ENCODE data around the gene GLIPR1L2. TPM values are rescaled to one million over a fixed set of nuclear protein-coding genes. Genes with fewer than 3 reads are reported as not detected.
"Not testable (repeated sequence)": the region's sequence is repeated elsewhere in the genome, so short reads cannot be mapped to it uniquely, and the experiment has no call there.

The GLIPR1L2 gene
- total and polyA plus RNA-seq, 9 donors, result 0.60 to 5.2 (median 2.0) TPM

DNA sequence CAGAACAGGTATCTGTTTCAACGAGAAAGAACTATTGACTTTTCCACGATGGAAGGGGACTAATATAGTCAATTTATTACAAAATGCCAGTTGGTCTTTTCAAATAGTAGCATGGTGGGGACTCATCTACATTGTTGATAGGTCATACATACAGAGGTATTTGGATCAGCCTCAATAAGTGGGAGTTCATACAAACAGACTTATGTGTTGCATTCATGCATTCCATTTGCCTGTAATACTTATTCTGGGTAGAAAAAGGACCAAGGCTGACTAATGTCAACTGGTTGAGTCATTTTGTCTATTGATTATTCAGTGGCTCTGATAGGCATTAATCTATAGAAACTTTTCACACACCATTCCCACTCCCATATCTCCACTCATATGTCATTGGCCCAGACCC, 48.2 kb downstream of the GLIPR1L2 start:
- no peaks in the 10 kb centered on the region for H3K9me3 ChIP-seq
- WGBS, 3 donors, result 86 to 95% (median 87%) methylated on average over 2 of the region's 2 CpGs
- no peak for TF ChIP-seq EP300 (IDR thresholded peaks at IDR 0.05)
- TF ChIP-seq, protein P1, sequence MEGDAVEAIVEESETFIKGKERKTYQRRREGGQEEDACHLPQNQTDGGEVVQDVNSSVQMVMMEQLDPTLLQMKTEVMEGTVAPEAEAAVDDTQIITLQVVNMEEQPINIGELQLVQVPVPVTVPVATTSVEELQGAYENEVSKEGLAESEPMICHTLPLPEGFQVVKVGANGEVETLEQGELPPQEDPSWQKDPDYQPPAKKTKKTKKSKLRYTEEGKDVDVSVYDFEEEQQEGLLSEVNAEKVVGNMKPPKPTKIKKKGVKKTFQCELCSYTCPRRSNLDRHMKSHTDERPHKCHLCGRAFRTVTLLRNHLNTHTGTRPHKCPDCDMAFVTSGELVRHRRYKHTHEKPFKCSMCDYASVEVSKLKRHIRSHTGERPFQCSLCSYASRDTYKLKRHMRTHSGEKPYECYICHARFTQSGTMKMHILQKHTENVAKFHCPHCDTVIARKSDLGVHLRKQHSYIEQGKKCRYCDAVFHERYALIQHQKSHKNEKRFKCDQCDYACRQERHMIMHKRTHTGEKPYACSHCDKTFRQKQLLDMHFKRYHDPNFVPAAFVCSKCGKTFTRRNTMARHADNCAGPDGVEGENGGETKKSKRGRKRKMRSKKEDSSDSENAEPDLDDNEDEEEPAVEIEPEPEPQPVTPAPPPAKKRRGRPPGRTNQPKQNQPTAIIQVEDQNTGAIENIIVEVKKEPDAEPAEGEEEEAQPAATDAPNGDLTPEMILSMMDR (IDR thresholded peaks at IDR 0.05), result no peak
- no peak for TF ChIP-seq POLR2A (IDR thresholded peaks at IDR 0.05)
- H3K36me3 ChIP-seq, result no peaks in the 10 kb centered on the region
- DNase-seq, result no peak
- H3K4me3 ChIP-seq, result no peak overlapping the region
- no peaks in the 10 kb centered on the region for H3K27me3 ChIP-seq
- no peak overlapping the region for H3K27ac ChIP-seq
- intact Hi-C loops (cut with DNase I), result no loop called here
- H3K4me1 ChIP-seq (ENCODE audit: insufficient read depth), result no peaks in the 10 kb centered on the region

DNA sequence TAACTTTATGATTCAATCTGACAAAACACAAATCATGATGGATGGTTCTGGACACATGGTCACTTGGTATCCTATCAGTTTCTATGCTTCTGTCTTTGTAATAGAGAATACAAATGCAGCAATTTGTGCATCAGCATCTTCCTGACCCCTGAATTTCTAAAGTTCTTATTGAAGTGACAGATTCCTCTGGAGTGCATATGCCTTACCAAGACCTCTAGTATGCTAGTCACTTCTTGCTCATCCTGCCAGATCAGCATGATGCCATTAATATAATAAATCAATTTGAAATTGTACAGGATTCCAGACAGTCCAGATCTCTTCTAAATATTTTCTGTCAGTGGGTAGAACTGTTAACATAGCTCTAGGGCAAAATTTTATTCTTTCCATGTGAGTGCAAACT, 49.0 kb downstream of the GLIPR1L2 start:
- TF ChIP-seq POLR2A (IDR thresholded peaks at IDR 0.05), result no peak
- no peak for TF ChIP-seq EP300 (IDR thresholded peaks at IDR 0.05)
- TF ChIP-seq, protein P1 (IDR thresholded peaks at IDR 0.05), result no peak
- no peak for DNase-seq
- no peak overlapping the region for H3K4me3 ChIP-seq
- H3K36me3 ChIP-seq, result no peaks in the 10 kb centered on the region
- no peaks in the 10 kb centered on the region for H3K27me3 ChIP-seq
- intact Hi-C loops (cut with DNase I), result no loop called here
- no peaks in the 10 kb centered on the region for H3K4me1 ChIP-seq (ENCODE audit: insufficient read depth)
- no peak overlapping the region for H3K27ac ChIP-seq
- no peaks in the 10 kb centered on the region for H3K9me3 ChIP-seq

DNA sequence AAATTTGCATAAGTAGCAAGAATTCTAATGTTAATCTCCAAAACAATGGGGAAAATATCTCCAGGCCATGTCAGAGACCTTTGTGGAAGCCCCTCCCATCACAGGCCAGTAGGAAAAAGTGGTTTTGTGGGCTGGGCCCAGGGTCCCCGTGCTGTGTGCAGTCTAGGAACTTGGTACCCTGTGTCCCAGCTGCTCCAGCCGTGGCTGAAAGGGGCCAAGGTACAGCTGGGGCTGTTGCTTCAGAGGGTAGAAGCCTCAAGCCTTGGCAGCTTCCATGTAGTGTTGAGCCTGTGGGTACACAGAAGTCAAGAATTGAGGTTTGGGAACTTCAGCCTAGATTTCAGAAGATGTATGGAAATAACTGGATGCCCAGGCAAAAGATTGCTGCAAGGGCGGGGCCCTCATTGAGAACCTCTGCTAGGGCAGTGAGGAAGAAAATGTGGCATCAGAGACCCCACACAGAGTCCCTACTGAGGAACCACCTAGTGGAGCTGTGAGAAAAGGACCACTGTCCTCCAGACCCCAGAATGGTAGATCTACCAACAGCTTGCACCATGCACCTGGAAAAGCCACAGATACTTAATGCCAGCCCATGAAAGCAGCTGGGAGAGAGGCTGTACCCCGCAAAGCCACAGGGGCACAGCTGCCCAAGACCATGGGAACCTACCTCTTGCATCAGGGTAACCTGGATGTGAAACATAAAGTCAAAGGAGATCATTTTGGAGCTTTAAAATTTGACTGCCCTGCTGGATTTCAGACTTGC, 51.0 kb downstream of the GLIPR1L2 start:
- H3K4me3 ChIP-seq; intact Hi-C loops (cut with DNase I): not testable (repeated sequence)
- 81 to 83% (median 83%) methylated on average over 4 of the region's 4 CpGs for WGBS, 3 donors

DNA sequence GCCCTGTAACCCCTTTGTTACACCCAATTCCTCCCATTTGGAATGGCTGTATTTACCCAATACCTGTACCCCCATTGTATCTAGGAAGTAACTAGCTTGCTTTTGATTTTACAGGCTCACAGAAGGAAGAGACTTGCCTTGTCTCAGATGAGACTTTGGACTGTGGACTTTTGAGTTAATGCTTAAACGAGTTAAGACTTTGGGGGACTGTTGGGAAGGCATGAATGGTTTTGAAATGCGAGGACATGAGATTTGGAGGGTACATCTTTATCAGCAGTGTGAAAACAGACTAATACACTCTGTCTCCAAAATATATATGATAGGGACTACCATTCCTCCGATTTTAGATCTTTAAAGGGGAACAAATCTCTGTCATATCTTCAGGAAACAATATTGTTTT, 51.6 kb downstream of the GLIPR1L2 start:
- DNase-seq; H3K4me3 ChIP-seq; H3K27ac ChIP-seq; H3K27me3 ChIP-seq; H3K36me3 ChIP-seq; H3K9me3 ChIP-seq; intact Hi-C loops (cut with DNase I); H3K4me1 ChIP-seq (ENCODE audit: insufficient read depth): not testable (repeated sequence)
- 23 to 86% (median 64%) methylated on average over 3 of the region's 3 CpGs for WGBS, 3 donors

More for the DNA sequence above, 51.0 kb downstream of the GLIPR1L2 start:
- H3K27ac ChIP-seq; DNase-seq; H3K27me3 ChIP-seq; H3K9me3 ChIP-seq; H3K36me3 ChIP-seq; H3K4me1 ChIP-seq (ENCODE audit: insufficient read depth): not testable (repeated sequence)

DNA sequence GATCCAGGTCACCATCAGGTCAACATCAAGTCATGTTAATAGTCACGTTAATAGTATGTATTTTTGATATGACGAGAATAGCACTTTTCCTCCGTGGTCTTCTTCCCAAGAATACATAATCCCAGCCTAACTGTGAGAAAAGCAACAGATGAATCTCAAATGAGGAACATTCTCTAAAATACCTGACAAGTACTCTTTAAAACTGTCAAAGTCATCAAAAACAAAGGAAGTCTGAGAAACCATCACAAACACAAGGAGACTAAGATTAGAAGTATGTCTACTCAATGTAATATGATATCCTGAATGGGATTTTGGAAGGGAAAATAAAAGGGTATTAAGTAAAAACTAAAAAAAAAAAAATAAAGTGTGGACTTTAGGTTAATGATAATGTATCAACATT, 52.8 kb downstream of the GLIPR1L2 start:
- Histone ChIP-seq H3K27me3 (no peaks in the 10 kb centered on the region), H3K4me3 (no peak overlapping the region), H3K36me3 (no peaks in the 10 kb centered on the region), H3K4me1 (ENCODE audit: insufficient read depth) (no peaks in the 10 kb centered on the region), H3K9me3 (no peaks in the 10 kb centered on the region), H3K27ac (no peak overlapping the region)
- WGBS, 3 donors, result 57 to 77% (median 76%) methylated on average over 3 of the region's 3 CpGs
- no peak for TF ChIP-seq EP300 (IDR thresholded peaks at IDR 0.05)
- TF ChIP-seq, protein P1 (IDR thresholded peaks at IDR 0.05), result no peak
- TF ChIP-seq POLR2A (IDR thresholded peaks at IDR 0.05), result no peak
- intact Hi-C loops (cut with DNase I), result no loop called here
- DNase-seq, result no peak

Data from ovary (tissue), 9 donors.